ENCODE measurements around the gene FPGS.

DNA sequence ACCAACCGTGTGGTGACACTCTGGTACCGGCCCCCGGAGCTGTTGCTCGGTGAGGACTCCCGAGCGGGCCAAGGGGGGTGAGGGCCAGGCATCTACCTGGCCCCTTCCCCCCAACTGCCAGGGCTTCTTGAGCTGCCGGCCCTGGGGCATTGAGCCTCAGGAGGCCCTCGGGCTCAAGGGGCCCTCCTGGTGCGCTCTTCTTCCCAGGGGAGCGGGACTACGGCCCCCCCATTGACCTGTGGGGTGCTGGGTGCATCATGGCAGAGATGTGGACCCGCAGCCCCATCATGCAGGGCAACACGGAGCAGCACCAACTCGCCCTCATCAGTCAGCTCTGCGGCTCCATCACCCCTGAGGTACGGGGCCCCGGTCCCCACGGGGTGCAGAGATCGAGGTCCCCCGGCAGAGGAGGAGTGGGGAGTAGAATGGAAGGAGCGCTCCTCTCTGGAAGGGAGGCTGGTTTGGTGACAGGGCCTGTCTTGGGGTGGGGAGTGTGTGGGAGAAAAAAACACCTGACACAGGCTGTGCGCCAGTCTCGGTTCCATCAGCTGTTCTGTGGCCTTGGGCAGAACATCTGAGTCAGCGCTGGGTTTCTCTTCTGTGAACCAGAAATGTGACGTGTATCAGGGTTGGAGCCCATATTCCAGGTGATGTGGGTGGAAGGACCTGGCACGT lies 14.2 kb upstream of the FPGS start:
- TF ChIP-seq, protein P1, sequence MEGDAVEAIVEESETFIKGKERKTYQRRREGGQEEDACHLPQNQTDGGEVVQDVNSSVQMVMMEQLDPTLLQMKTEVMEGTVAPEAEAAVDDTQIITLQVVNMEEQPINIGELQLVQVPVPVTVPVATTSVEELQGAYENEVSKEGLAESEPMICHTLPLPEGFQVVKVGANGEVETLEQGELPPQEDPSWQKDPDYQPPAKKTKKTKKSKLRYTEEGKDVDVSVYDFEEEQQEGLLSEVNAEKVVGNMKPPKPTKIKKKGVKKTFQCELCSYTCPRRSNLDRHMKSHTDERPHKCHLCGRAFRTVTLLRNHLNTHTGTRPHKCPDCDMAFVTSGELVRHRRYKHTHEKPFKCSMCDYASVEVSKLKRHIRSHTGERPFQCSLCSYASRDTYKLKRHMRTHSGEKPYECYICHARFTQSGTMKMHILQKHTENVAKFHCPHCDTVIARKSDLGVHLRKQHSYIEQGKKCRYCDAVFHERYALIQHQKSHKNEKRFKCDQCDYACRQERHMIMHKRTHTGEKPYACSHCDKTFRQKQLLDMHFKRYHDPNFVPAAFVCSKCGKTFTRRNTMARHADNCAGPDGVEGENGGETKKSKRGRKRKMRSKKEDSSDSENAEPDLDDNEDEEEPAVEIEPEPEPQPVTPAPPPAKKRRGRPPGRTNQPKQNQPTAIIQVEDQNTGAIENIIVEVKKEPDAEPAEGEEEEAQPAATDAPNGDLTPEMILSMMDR (IDR thresholded peaks at IDR 0.05 in 2 of 3, conservative IDR thresholded peaks at IDR 0.05 in 1 of 3; ENCODE audit: borderline replicate concordance in 1 of 3, insufficient read depth in 1 of 3, low read depth in 2 of 3, low read length in 2 of 3), result no peak
- TF ChIP-seq CBX3 (IDR thresholded peaks at IDR 0.05; ENCODE audit: low read depth), result no peak
